Kidney tubule cell (primary cell): ENCODE results near the gene RFPL4A.
"Not testable (repeated sequence)": the region's sequence is repeated elsewhere in the genome, so short reads cannot be mapped to it uniquely, and the experiment has no call there.

Source experiments
- DNase-seq: peaks from one replicate; pipeline ENCODE4 v3.0.0-alpha.2; 2018; ENCODE audit warnings: low spot score

Gene RFPL4A

GRCh38 chr19:55758797-55759196 is at the start of gene RFPL4A:
RFPL4A (plus strand) TSS chr19:55759097; CDS start chr19:55761801, 2,704 bp downstream.
- not testable (repeated sequence) for DNase-seq

GRCh38 chr19:55711719-55712118 is 47.2 kb upstream of the RFPL4A start:
- no peak for DNase-seq

GRCh38 chr19:55712804-55713631 is 45.9 kb upstream of the RFPL4A start:
- DNase-seq = no peak

- no peak for DNase-seq
Observed at GRCh38 chr19:55716531-55716930, 42.4 kb upstream of the RFPL4A start.

- no peak for DNase-seq
Observed at GRCh38 chr19:55717251-55717650, 41.6 kb upstream of the RFPL4A start.

- DNase-seq = not testable (repeated sequence)
Observed at GRCh38 chr19:55717879-55718711, 40.8 kb upstream of the RFPL4A start.

- no peak for DNase-seq
Observed at GRCh38 chr19:55720214-55720746, 38.6 kb upstream of the RFPL4A start.

GRCh38 chr19:55720801-55721200 is 38.1 kb upstream of the RFPL4A start:
- no peak for DNase-seq

GRCh38 chr19:55723491-55723890 is 35.4 kb upstream of the RFPL4A start:
- DNase-seq = no peak

GRCh38 chr19:55730378-55730777 is 28.5 kb upstream of the RFPL4A start:
- not testable (repeated sequence) for DNase-seq

GRCh38 chr19:55738302-55738701 is 20.6 kb upstream of the RFPL4A start, which contains the start of gene NLRP9:
NLRP9 (minus strand) TSS chr19:55738402; CDS start chr19:55738374, 28 bp downstream.
- DNase-seq = no peak

- DNase-seq = no peak
Observed at GRCh38 chr19:55750715-55751114, 8.2 kb upstream of the RFPL4A start.

- no peak for DNase-seq
Observed at GRCh38 chr19:55753401-55753800, 5.5 kb upstream of the RFPL4A start.

- not testable (repeated sequence) for DNase-seq
Observed at GRCh38 chr19:55756808-55757207, 2.1 kb upstream of the RFPL4A start.

GRCh38 chr19:55766466-55766865 is 7.6 kb downstream of the RFPL4A start:
- DNase-seq = no peak

- DNase-seq = not testable (repeated sequence)
Observed at GRCh38 chr19:55768818-55769217, 9.9 kb downstream of the RFPL4A start, which contains the start of gene RFPL4AL1. RFPL4AL1 (plus strand) TSS chr19:55769118; CDS start chr19:55771805, 2,687 bp downstream.

GRCh38 chr19:55769632-55770031 is 10.7 kb downstream of the RFPL4A start:
- not testable (repeated sequence) for DNase-seq

GRCh38 chr19:55777528-55777927 is 18.6 kb downstream of the RFPL4A start:
- DNase-seq = no peak

GRCh38 chr19:55778331-55778730 is 19.4 kb downstream of the RFPL4A start:
- DNase-seq = no peak

GRCh38 chr19:55781112-55781511 is 22.2 kb downstream of the RFPL4A start:
- no peak for DNase-seq

- DNase-seq = no peak
Observed at GRCh38 chr19:55795021-55795420, 36.1 kb downstream of the RFPL4A start.

GRCh38 chr19:55801416-55801815 is 42.5 kb downstream of the RFPL4A start:
- DNase-seq = no peak
